ENCODE results near the gene KLHDC8A. TPM values are rescaled to one million over a fixed set of nuclear protein-coding genes. Genes with fewer than 3 reads are reported as not detected.
"Not testable (repeated sequence)": the region's sequence is repeated elsewhere in the genome, so short reads cannot be mapped to it uniquely, and the experiment has no call there.

KLHDC8A gene
- polyA plus RNA-seq, 3 donors = 0.20 to 0.58 (median 0.34) TPM

DNA sequence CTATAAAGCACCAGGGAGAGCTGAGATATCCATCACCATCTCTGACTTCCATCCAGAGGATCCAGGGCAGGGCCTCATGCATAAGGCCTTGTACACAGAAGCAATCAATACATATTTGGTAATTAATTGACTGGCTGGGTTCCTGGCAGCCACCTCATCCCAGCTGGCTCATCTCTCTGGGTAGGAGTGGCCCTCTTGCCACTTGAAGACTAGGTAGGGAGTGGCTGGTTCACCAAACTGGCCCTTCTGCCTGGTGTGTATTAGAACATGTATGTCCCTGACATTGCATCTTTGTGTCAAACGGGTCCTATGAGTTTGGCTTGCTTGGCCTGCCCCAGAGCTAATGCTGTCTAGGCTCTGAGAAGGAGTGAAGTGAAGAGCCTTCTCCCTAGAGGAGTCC lies 47.0 kb downstream of the KLHDC8A start:
- WGBS, 3 donors = 43 to 77% (median 73%) methylated on average over 1 of the region's 1 CpG
- H3K27ac ChIP-seq (ENCODE audit: low read depth, low read length) = no peak overlapping the region

DNA sequence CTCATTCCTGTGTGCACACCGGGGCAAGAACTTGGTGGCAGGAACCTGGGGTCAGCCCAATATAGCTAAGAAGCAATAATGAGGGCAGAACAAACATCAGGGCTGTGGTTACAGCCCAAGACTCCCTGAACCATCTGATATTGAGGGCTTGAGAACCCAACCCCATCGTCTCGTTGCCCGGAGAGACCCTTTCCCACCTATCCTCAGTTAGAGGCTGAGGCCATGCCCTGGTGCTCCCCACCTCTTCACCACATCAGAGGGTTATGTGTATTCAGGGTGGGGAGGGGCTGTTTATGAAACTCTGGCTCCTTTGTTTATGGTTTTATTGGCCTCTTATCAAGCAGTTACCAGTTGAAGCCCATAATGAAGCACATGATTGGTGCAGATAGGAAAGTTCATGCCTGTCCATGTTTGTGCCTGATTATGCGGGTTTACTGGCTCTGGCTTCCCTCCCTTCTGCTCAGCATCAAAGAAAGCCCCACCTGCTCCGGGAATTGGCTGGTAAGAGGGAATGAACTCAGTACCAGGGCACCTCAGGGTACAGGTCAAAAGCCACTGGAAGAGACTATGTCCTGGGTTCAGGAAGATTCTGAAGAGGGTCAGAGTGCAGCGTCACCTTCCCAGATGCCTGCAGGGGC lies 49.7 kb downstream of the KLHDC8A start:
- 73 to 93% (median 86%) methylated on average over 7 of the region's 7 CpGs for WGBS, 3 donors
- no peak overlapping the region for H3K27ac ChIP-seq (ENCODE audit: low read depth, low read length)

DNA sequence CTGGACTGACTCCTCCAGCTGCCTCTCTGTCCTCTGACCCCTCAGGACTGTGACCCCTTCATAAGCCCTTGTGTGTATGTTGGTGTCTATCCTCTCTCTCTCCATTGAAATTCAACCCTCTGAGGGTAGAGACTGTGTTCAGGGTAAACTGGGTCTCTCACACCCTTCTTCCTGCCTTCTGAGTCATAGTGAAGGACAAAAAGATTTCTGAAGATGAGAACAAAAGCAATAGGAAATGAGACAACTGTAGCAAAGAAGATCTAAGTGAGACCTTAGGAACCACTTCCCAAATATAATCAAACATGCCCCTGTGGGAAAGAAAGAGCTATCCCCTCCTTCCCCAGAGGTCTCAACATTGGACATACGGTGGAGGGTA lies 52.0 kb downstream of the KLHDC8A start:
- no peak overlapping the region for H3K27ac ChIP-seq (ENCODE audit: low read depth, low read length)
- WGBS, 3 donors = 95 to 100% (median 97%) methylated on average over 1 of the region's 1 CpG

DNA sequence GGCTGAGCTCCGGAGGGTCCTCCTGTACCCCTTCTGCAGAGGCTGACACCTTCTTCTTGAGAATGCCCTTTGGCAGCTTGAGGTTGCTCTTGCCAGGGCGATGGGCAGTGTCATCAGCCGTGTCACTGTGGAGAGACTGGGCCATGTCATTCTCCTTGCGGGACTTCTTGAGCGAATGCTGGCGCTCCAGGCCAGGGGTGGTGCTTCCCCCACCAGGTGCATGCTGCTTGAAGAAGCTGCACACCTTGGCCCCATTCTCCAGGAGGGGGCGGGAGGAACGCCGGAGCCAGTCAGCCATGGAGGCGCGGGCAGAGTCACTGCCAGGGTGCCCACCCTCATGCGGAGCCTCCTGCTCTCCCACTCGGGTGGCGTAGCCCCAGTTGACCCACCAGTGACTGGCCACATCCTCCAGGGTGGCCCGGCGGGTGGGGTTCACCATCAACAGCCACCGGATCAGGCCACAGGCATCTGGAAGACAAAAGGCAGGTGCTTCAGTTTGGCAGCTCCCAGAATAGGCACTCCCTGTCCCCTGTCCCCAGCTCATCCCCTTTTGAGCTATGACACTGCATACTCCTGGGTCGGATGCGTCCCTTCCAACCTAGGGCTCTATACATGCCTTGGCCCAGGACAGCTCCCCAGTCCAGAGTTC lies 52.6 kb downstream of the KLHDC8A start:
- WGBS, 3 donors = 95 to 97% (median 95%) methylated on average over 19 of the region's 19 CpGs

DNA sequence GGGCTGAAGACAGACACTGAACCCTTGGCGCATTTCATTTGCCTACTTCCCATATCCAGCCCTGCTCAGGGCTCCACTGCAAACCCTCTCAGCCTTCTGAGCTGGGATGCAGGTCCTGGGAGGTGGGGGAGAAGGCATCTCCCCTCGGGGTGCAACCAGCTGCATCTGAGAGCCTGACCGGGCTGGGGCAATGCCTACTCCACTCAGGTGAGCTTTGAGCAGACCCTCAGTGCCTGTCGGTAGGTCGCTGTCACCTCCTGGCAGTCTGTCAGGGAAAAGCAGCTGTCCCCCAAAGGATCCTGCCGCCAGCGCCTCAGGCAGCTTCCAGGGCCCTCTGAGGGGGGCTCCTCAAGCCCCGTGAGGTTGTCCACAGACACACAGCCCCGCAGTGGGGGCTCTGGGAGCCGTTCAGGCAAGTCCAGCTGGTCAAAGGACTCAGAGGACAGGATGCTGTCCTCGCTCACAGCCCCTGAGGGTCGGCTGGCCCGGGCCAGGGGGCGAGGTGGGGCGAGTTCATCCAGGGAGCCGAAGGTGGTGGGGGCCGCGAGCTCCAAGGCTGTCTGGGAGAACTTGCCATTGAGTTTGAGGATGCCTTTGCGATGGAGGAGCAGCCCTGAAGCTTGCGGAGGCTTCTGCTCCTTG lies 53.4 kb downstream of the KLHDC8A start:
- no peak overlapping the region for H3K27ac ChIP-seq (ENCODE audit: low read depth, low read length)
- 91 to 95% (median 94%) methylated on average over 20 of the region's 20 CpGs for WGBS, 3 donors

More for the DNA sequence above, 52.6 kb downstream of the KLHDC8A start:
- H3K27ac ChIP-seq (ENCODE audit: low read depth, low read length) = no peak overlapping the region

DNA sequence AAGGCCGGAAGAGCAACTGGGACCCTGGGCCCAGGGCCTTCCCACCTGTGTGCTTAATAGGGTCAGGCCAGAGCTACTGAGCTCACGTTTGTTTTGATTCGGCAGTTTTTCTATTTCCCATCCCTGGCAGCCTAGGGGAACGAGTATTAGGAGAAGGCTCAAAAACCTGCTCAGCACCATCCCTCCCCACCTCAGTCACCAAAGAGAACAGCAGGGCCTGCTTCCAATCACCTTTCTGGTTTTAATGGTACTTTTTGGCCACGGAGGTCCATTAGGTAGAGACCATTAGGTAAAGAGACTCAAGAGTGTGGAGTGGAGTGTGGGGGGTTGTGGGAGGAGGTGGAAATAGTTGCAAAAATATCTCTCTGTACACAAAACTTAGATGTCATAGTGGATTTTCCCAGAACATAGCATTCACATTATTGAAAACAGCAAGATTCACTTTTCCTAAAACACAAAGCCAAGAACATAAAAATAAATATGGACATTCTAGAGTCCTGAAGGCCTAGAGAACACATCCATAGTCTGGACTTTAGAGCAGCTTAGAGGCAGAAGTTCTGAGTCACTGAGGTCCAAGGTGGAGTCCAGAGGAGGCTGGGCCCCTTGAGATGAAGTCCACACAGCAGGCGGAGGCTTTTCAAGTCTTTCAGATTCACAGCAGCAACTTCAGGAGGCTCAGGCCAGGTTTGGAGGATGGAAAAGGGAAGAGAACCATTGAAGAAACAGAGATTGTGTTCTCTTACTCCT lies 54.7 kb downstream of the KLHDC8A start:
- 41 to 84% (median 81%) methylated on average over 6 of the region's 6 CpGs for WGBS, 3 donors
- no peak overlapping the region for H3K27ac ChIP-seq (ENCODE audit: low read depth, low read length)

DNA sequence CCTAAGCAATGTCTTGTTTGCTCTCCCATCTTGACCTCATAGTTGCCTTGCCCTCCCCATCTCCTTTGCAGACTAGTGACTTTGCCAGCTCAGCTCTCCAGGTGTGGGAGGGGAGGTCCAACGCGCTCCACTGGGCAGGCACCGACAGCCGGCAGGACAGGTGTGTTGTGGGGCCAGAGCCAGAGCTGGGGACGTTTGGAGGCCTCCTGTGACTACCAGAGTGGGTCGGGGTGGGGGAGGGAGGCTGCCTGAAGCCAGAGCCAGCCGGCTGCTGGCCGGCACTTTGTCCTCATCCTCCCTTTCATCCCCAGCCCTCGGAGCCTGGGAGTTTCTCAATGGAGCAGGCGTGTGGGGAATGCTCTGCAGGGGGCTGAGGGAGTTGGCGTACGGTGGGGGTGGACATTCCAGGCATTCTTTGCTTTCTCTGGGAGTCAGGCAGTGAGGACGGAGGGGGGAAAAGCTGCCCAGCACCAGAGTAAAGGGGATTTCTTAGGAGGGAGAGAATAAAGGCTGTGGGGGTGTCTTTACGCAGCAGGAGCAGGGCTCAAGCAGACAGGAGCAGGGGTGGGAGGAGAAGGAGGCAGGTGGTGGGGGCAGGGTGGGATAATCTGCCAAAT lies 55.4 kb downstream of the KLHDC8A start:
- H3K27ac ChIP-seq (ENCODE audit: low read depth, low read length) = no peak overlapping the region
- 20 to 57% (median 53%) methylated on average over 14 of the region's 14 CpGs for WGBS, 3 donors

DNA sequence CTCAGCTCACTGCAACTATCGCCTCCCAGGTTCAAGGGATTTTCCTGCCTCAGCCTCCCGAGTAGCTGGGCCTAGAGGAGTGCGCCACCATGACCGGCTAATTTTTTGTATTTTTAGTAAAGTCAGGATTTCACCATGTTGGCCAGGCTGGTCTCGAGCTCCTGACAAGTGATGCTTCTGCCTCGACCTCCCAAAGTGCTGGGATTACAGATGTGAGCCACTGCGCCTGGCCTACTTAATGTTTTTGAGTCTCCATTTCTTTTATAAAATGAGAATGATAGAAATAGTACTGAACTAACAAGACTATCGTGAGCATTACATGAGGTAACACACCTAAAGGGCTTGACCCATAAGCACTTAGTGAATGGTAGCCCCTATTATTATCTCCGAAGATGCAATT lies 56.6 kb downstream of the KLHDC8A start:
- WGBS, 3 donors = 87 to 95% (median 91%) methylated on average over 9 of the region's 9 CpGs
- no peak overlapping the region for H3K27ac ChIP-seq (ENCODE audit: low read depth, low read length)

DNA sequence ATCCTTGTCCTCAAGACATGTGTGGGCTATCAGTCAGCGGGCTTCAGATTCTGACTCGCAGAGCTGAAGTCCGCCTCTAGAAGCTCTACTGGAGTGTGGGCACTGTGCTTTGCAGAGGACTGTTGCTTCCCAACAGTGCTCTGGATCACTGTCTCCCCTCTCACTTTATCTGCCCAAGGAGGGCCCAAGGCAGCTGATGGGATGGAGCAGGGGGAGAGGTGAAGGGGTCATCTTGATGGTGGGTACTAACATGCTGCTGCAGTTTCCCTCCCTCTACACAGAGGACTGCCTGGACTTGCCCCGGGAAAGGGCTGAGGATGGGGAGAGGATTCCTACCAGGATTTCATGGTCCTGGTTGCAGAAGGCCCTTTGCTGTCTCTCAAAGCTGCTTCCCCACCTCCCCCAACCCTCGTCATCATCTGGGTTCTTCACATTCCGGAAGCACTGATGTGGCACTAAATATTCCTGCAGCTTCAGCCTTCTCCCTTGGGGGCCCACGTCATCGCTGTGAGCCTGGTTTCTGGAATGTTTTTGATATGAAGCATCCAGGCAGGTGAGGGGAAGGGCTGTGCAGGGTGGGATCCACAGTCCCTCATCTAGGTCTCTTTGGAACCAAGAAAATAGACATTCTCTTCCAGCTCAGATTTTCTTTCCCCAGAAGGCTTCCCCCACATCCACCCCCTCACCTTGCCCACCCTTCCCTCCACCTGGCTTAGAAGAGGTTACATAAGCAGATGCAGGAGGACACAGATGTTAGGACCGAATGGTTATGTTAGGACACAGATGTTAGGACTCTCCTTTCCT lies 58.3 kb downstream of the KLHDC8A start:
- 73 to 78% (median 75%) methylated on average over 9 of the region's 9 CpGs for WGBS, 3 donors

DNA sequence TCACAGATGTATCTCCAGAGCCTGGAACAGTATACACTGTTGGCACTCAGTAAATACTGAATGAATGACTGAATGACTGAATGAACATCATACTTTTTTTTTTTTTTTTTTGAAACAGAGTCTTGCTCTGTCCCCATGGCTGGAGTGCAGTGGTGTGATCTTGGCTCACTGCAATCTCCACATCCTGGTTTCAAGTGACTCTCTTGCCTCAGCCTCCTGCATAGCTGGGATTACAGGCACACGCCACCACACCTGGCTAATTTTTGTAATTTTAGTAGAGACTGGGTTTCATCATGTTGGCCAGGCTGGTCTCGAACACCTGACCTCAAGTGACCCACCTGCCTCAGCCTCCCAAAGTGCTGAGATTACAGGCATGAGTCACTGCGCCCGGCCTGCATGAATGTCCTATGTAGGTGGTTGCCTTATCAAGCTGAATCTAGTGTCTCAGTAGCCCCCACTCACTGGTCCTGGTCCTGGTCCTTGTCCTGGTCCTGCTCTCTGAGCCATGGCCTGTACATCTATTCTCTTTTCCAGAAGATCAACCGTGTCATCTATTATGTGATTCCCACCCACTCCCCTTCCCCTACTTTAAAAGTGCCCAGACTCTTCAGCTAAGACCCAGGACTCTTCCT lies 59.1 kb downstream of the KLHDC8A start:
- WGBS, 3 donors = 94 to 100% (median 95%) methylated on average over 5 of the region's 5 CpGs
- H3K27ac ChIP-seq (ENCODE audit: low read depth, low read length) = not testable (repeated sequence)

More for the DNA sequence above, 58.3 kb downstream of the KLHDC8A start:
- H3K27ac ChIP-seq (ENCODE audit: low read depth, low read length) = no peak overlapping the region

DNA sequence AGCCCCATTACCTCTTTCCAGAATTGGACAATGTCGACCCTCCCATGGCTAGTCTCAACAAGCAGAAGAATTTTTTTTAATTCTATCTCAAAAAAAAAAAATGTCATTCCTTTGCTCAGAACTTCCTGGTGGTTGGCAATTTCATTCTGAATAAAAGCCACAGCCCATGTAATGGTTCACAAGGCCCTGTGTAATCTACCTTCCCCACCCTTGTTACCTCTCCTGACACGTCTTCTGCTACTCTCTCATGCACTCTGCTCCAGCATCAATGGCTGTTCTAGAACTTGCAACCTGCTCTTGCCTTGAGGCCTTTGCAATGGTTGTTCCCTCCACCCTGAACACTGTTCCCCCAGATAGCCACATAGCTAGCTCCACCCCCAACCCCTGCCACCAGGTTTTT lies 60.6 kb downstream of the KLHDC8A start:
- WGBS, 3 donors = 80 to 82% (median 81%) methylated on average over 2 of the region's 2 CpGs
- no peak overlapping the region for H3K27ac ChIP-seq (ENCODE audit: low read depth, low read length)

DNA sequence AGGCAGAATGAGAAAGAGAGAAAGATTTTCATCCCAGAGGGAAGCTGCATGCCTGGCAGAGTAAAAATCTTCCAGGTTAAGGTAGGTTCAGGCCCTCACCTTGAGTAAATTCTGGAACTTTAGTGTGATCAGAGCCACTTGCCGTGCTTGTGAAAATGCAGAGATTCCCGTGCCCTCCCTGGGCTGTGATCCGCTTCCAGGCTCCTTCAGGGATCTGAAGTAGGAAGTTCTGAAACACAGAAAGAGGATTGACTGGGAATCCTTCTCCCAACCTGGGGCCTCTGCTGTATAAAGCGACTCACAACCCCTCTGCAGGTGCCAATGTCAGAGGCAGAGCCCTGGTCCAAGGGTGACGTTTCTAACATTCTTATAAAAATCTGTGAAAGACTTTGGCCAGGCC lies 61.8 kb downstream of the KLHDC8A start:
- WGBS, 3 donors = 86 to 97% (median 88%) methylated on average over 5 of the region's 5 CpGs
- H3K27ac ChIP-seq (ENCODE audit: low read depth, low read length) = no peak overlapping the region

DNA sequence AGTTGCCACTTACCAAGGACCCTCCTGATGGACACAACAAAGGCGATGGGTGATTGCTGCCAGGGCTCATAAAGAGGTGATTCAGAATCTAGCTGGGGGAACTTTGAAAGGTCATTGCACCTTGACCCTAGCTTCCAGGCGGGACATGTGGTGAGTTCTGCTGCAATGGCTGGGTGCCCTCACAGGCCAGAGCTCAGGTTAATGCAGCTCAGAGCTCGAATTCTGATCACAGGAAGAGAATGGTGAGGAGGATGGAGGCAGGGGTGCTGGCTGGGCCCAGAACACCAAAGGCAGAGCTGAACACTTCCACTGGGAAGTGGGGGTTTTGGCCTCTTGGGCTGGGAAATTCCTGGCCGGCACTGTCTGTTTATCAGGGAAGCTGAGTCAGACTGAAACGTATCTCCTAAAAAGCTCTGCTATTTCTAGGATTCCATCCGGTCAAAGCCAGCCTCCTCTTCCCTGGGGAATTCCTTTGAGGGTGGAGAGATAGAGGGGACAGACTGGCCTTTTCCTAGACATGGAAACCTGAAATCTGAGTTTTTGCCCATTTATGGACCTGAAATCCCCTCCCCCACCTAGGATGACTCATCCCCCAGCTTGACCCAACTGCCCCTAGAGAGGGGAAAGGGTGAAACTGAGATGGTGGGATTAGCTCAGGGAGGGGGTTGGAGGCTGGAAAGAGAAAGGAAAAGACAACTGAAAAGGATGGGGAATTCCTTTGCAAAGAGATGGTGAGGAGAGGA lies 62.4 kb downstream of the KLHDC8A start:
- no peak overlapping the region for H3K27ac ChIP-seq (ENCODE audit: low read depth, low read length)
- 45 to 74% (median 55%) methylated on average over 6 of the region's 6 CpGs for WGBS, 3 donors

DNA sequence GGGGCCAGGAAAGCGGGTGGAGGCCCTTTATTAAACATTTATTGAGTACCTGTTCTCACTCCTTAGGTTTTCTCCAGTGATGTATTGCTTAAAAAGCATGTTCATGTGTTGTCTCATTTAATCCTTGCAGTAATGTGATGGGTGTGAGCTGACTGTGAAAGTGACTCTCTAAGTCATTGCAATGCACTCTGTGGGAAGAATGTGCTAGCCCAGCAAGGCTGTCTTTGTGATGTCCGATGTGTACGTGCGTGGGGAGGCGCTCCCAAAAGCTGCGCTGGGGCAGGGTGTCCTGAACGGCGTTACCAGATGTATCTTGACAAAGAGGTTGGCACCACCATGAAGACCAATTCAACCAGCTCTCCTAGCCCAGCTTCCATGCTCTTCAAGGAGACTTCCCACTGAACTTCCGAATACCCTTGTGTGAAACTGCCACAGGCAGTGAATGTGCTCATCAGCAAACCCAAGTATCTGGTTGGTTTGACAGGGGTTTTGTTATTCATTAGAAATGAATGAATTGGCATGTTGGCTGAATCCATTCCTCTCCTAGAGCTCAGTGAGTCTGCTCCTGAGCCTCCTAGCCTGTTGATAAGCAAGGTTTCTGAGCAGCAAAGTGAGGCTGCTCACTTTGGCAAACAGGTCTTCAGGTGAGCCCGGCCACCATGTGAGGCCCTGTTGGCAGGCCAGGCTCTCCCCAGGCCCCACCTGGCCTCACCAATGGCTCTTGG lies 63.2 kb downstream of the KLHDC8A start:
- WGBS, 3 donors = 95 to 97% (median 95%) methylated on average over 10 of the region's 10 CpGs
- H3K27ac ChIP-seq (ENCODE audit: low read depth, low read length) = no peak overlapping the region

DNA sequence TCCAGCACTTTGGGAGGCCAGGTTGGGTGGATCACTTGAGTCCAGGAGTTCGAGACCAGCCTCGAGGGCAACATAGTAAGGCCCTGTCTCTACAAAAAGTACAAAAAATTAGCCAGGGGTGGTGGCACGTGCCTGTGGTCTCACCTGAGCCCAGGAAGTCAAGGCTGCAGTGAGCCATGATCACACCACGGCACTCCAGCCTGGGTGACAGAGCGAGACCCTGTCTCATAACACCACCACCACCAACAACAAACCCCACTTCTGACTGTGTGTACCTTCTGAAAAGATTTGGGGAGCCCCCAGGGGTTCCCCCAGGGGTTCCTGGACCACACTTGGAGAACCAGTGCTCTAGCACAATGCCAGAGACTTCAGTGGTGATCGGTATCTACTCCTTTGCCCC lies 65.1 kb downstream of the KLHDC8A start:
- 91 to 95% (median 94%) methylated on average over 6 of the region's 6 CpGs for WGBS, 3 donors
- no peak overlapping the region for H3K27ac ChIP-seq (ENCODE audit: low read depth, low read length)

DNA sequence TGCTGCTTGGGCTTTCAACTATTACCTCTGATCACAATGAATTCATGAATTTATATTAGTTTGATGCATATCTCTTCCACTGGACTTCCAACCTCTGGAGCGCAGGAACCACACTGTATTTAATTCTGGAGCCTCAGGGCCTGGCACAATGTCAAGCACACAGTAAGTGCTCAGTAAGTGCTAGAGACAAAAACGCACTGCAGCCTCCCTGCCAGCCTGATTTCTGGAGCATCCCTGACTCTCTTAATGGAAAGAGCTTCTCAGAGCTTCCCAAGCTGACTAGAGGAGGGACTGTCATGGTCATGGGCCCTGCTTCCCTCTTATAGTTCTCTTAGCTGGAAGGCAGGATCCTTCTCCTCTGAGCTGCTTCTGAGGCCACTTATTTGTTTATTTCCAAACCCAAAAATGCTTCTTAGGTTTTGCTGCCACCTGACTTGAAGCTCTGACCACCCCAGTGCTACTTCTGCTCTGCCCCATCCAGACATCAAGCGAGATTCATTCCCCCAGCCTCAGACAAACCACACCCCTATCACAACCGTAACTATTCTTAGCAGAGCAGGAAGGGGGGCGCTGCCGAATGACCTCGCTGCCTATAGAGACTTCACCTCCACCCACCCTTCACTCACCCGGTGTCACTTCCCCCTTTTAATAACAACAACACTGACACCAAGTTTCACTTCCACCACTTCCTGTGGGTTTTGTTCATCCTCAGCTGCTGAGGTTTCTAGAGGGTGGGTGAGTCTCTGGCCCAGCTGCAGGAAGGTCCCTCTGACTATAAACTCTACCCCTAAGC lies 68.8 kb downstream of the KLHDC8A start:
- no peak overlapping the region for H3K27ac ChIP-seq (ENCODE audit: low read depth, low read length)

More for the DNA sequence above, 68.8 kb downstream of the KLHDC8A start:
- 38 to 72% (median 54%) methylated on average over 8 of the region's 8 CpGs for WGBS, 3 donors
